ENCODE results near the gene SCAF8.

GRCh38 chr6:154782193-154782592 is 49.0 kb downstream of the SCAF8 start:
- no peak for TF ChIP-seq CTCF (IDR thresholded peaks at IDR 0.05)
- no peak for TF ChIP-seq EZH2 (IDR thresholded peaks at IDR 0.05; ENCODE audit: borderline replicate concordance, insufficient read depth, low read depth, low read length, poor library complexity, severe bottlenecking)
